Adrenal gland (tissue), 5 donors: ENCODE data around the gene UTF1.

Source experiments
- POLR2A ChIP-seq, 2 donors: fragments of 450-650 bp; IDR thresholded peaks; one replicate each; pipeline ENCODE4 v1.6.1; 2017; ENCODE audit warnings: antibody characterized with exemption in 2 of 2, mild to moderate bottlenecking in 2 of 2, moderate library complexity in 1 of 2
- TF ChIP-seq, protein P1 (sequence below), 6 experiments: fragments of 450-650 bp in 4 of 6; fragments of 200-600 bp in 2 of 6; sonication (generic) in 1 of 6; IDR thresholded peaks; 1 replicate in 5 of 6; 2 replicates in 1 of 6; pipeline versions ENCODE4 v1.5.1 to v1.8.0; 2016 to 2021; ENCODE audit warnings: antibody characterized with exemption in 6 of 6, mild to moderate bottlenecking in 2 of 6, moderate library complexity in 1 of 6
- donor health status: DM: no; HTN: no; CAD: no.

GRCh38 chr10:133183646-133184378 lies 46.2 kb upstream of the UTF1 start:
- TF ChIP-seq, protein P1, sequence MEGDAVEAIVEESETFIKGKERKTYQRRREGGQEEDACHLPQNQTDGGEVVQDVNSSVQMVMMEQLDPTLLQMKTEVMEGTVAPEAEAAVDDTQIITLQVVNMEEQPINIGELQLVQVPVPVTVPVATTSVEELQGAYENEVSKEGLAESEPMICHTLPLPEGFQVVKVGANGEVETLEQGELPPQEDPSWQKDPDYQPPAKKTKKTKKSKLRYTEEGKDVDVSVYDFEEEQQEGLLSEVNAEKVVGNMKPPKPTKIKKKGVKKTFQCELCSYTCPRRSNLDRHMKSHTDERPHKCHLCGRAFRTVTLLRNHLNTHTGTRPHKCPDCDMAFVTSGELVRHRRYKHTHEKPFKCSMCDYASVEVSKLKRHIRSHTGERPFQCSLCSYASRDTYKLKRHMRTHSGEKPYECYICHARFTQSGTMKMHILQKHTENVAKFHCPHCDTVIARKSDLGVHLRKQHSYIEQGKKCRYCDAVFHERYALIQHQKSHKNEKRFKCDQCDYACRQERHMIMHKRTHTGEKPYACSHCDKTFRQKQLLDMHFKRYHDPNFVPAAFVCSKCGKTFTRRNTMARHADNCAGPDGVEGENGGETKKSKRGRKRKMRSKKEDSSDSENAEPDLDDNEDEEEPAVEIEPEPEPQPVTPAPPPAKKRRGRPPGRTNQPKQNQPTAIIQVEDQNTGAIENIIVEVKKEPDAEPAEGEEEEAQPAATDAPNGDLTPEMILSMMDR (IDR thresholded peaks at IDR 0.05): no peak
- TF ChIP-seq POLR2A (IDR thresholded peaks at IDR 0.05): no peak
